ENCODE measurements around the gene PDE4B. TPM values are rescaled to one million over a fixed set of nuclear protein-coding genes. Genes with fewer than 3 reads are reported as not detected.

Gene PDE4B
- polyA plus RNA-seq, 1 donor (not counting 4 experiments of a cell fraction or from before 2014, with no cell fraction given): 0.29 TPM

DNA sequence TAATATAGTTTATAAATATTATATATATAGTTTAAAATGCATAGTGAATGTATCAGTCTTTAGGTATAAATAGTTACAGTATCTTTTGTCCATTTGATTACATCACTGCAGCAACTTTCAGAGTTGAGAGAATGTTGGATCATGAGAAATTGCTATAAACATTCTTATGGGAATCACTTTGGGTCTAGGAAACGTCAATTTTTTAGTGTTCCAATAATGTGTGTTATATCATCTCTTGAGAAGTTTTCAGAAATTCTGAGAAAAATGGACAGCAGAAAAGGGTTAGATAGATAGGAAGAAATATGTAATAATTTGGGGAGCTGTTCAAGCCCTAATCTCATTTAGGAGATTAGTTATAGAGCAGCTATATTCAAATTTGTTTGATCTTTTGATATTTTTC is 556.1 kb downstream of the PDE4B start:
- Histone ChIP-seq H4K20me1 (ENCODE audit: control insufficient read depth, extremely low read depth, insufficient read depth, low read length) (no peaks in the 10 kb centered on the region), H3K36me3 (ENCODE audit: control insufficient read depth in 2 of 2, extremely low read depth in 1 of 2, insufficient read depth in 2 of 2, low read length in 2 of 2) (no peaks in the 10 kb centered on the region), H3K27ac (ENCODE audit: control insufficient read depth, insufficient read depth, low read length) (no peak overlapping the region), H2AFZ (ENCODE audit: control insufficient read depth, low read length) (no peak overlapping the region), H3K4me1 (ENCODE audit: control insufficient read depth, extremely low read depth, insufficient read depth, low read length) (no peaks in the 10 kb centered on the region), H3K79me2 (ENCODE audit: control insufficient read depth, insufficient read depth, low read length) (no peaks in the 10 kb centered on the region), H3K4me2 (ENCODE audit: control insufficient read depth, extremely low read depth, insufficient read depth, low read depth, low read length) (no peak overlapping the region), H3K27me3 (ENCODE audit: control insufficient read depth, extremely low read depth, insufficient read depth, low read length) (peaks cover 6% of the 10 kb centered on the region), H3K9me3 (ENCODE audit: control insufficient read depth, low read depth, low read length) (no peaks in the 10 kb centered on the region), H3K9me1 (ENCODE audit: control insufficient read depth, extremely low read depth, insufficient read depth, low read length) (no peaks in the 10 kb centered on the region), H3K9ac (ENCODE audit: control insufficient read depth, extremely low read depth, insufficient read depth, low read length) (no peak overlapping the region), H3K4me3 (ENCODE audit: control insufficient read depth in 2 of 3, extremely low read depth in 1 of 3, insufficient read depth in 2 of 3, low read depth in 1 of 3, low read length in 3 of 3) (no peak overlapping the region)
- no peak for TF ChIP-seq CTCF (optimal IDR thresholded peaks at IDR 0.05 in 1 of 3, IDR thresholded peaks at IDR 0.05 in 1 of 3, conservative IDR thresholded peaks at IDR 0.05 in 1 of 3; ENCODE audit: extremely low read depth in 1 of 3, insufficient read depth in 2 of 3, low read length in 3 of 3)
- TF ChIP-seq EZH2 (IDR thresholded peaks at IDR 0.05; ENCODE audit: low read length): no peak
- dilution Hi-C loops (cut with MboI; ENCODE audit: extremely low pct_ligation_motif_present, low sequenced_read_pairs): no loop called here
- FAIRE-seq (no peak), DNase-seq (ENCODE audit: low read depth, low spot score) (no peak)

DNA sequence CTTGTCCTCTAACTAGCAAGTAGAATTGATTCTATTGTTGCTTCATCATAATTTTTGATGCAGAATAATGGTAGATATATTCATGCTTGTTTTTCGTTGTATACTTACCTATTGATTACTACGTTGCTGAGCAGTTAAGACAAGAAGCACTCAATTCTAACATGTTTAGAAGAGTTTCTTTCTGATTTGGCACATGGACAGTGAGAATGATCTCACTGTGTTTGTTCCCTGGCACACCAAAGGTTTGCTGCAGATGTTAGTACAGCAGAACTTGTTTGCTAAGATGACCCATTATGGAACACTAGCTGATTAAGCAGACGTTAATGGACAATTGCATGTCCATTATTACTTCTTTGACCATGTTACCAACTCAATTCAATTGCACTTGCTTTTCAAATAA is 556.5 kb downstream of the PDE4B start:
- H3K27ac ChIP-seq (ENCODE audit: control insufficient read depth, insufficient read depth, low read length): no peak overlapping the region
- dilution Hi-C loops (cut with MboI; ENCODE audit: extremely low pct_ligation_motif_present, low sequenced_read_pairs): no loop called here
- H3K4me2 ChIP-seq (ENCODE audit: control insufficient read depth, extremely low read depth, insufficient read depth, low read depth, low read length): no peak overlapping the region
- no peak overlapping the region for H2AFZ ChIP-seq (ENCODE audit: control insufficient read depth, low read length)
- no peaks in the 10 kb centered on the region for H3K36me3 ChIP-seq (ENCODE audit: control insufficient read depth in 2 of 2, extremely low read depth in 1 of 2, insufficient read depth in 2 of 2, low read length in 2 of 2)
- FAIRE-seq (no peak), DNase-seq (ENCODE audit: low read depth, low spot score) (no peak)
- H3K9me1 ChIP-seq (ENCODE audit: control insufficient read depth, extremely low read depth, insufficient read depth, low read length): no peaks in the 10 kb centered on the region
- no peaks in the 10 kb centered on the region for H4K20me1 ChIP-seq (ENCODE audit: control insufficient read depth, extremely low read depth, insufficient read depth, low read length)
- H3K4me1 ChIP-seq (ENCODE audit: control insufficient read depth, extremely low read depth, insufficient read depth, low read length): no peaks in the 10 kb centered on the region
- H3K9me3 ChIP-seq (ENCODE audit: control insufficient read depth, low read depth, low read length): no peaks in the 10 kb centered on the region
- no peak overlapping the region for H3K4me3 ChIP-seq (ENCODE audit: control insufficient read depth in 2 of 3, extremely low read depth in 1 of 3, insufficient read depth in 2 of 3, low read depth in 1 of 3, low read length in 3 of 3)
- no peak overlapping the region for H3K9ac ChIP-seq (ENCODE audit: control insufficient read depth, extremely low read depth, insufficient read depth, low read length)
- TF ChIP-seq EZH2 (IDR thresholded peaks at IDR 0.05; ENCODE audit: low read length) (no peak), CTCF (optimal IDR thresholded peaks at IDR 0.05 in 1 of 3, IDR thresholded peaks at IDR 0.05 in 1 of 3, conservative IDR thresholded peaks at IDR 0.05 in 1 of 3; ENCODE audit: extremely low read depth in 1 of 3, insufficient read depth in 2 of 3, low read length in 3 of 3) (no peak)
- H3K79me2 ChIP-seq (ENCODE audit: control insufficient read depth, insufficient read depth, low read length): no peaks in the 10 kb centered on the region
- H3K27me3 ChIP-seq (ENCODE audit: control insufficient read depth, extremely low read depth, insufficient read depth, low read length): peaks cover 6% of the 10 kb centered on the region

Measured in keratinocyte (primary cell).